CD8-positive, alpha-beta memory T cell (primary cell): ENCODE measurements around the gene MYRIP. TPM values are rescaled to one million over a fixed set of nuclear protein-coding genes. Genes with fewer than 3 reads are reported as not detected.
"Not testable (repeated sequence)": the region's sequence is repeated elsewhere in the genome, so short reads cannot be mapped to it uniquely, and the experiment has no call there.

ENCODE experiments used
- CTCF ChIA-PET: fragments of 350-600 bp; sonication (Branson Sonifier 250); formaldehyde crosslinking; loops from one replicate; lab custom pipeline; 2021; ENCODE audit warnings: antibody characterized with exemption; lab: Charles Lee
- POLR2A ChIA-PET: fragments of 350-600 bp; sonication (Branson Sonifier 250); formaldehyde crosslinking; loops from one replicate; lab custom pipeline; 2021; ENCODE audit warnings: antibody characterized with exemption; lab: Charles Lee
- DNase-seq, 5 donors: peaks; one replicate each; pipeline versions ENCODE4 v3.0.0 to v3.0.0-alpha.2; 2020 to 2022; ENCODE audit warnings: mixed read lengths in 1 of 5
- H3K27ac ChIP-seq: one replicate; pipeline ENCODE4 v1.7.0; 2013; ENCODE audit warnings: low read depth, mild to moderate bottlenecking, low read length, moderate library complexity
- H3K27me3 ChIP-seq: 2 replicates; pipeline ENCODE4 v1.7.0; 2013; ENCODE audit warnings: low read length, mild to moderate bottlenecking; ENCODE audit not compliant: insufficient read depth, poor library complexity, severe bottlenecking
- H3K36me3 ChIP-seq: 2 replicates; pipeline ENCODE4 v1.7.0; 2013; ENCODE audit warnings: mild to moderate bottlenecking, low read length, moderate library complexity; ENCODE audit not compliant: insufficient read depth
- H3K4me1 ChIP-seq: 2 replicates; pipeline ENCODE4 v1.7.0; 2013; ENCODE audit warnings: mild to moderate bottlenecking, low read length, moderate library complexity; ENCODE audit not compliant: insufficient read depth
- H3K4me3 ChIP-seq: 2 replicates; pipeline ENCODE4 v1.7.0; 2013; ENCODE audit warnings: mild to moderate bottlenecking, low read length
- H3K9me3 ChIP-seq: 2 replicates; pipeline ENCODE4 v1.7.0; 2013; ENCODE audit warnings: mild to moderate bottlenecking, low read length
- H3K27ac Mint-ChIP-seq, 8 donors: one replicate each; pipeline ENCODE4 v1.8.0; 2020 to 2021; ENCODE audit warnings: mixed read lengths in 8 of 8, mild to moderate bottlenecking in 6 of 8, inconsistent platforms in 3 of 8, moderate library complexity in 3 of 8
- H3K27me3 Mint-ChIP-seq, 2 donors: one replicate each; pipeline ENCODE4 v1.8.0; 2020 to 2021; ENCODE audit warnings: mixed read lengths in 2 of 2, mild to moderate bottlenecking in 1 of 2, moderate library complexity in 1 of 2
- H3K36me3 Mint-ChIP-seq, 3 donors: one replicate each; pipeline ENCODE4 v1.8.0; 2020 to 2021; ENCODE audit warnings: mixed read lengths in 3 of 3, inconsistent platforms in 1 of 3, mild to moderate bottlenecking in 1 of 3
- H3K4me1 Mint-ChIP-seq, 3 donors: one replicate each; pipeline ENCODE4 v1.8.0; 2020 to 2021; ENCODE audit warnings: mixed read lengths in 3 of 3, inconsistent platforms in 1 of 3, mild to moderate bottlenecking in 1 of 3
- H3K4me3 Mint-ChIP-seq, 7 donors: one replicate each; pipeline ENCODE4 v1.8.0; 2020 to 2021; ENCODE audit warnings: mixed read lengths in 7 of 7, mild to moderate bottlenecking in 6 of 7, moderate library complexity in 4 of 7, inconsistent platforms in 2 of 7
- H3K9me3 Mint-ChIP-seq, 5 donors: one replicate each; pipeline ENCODE4 v1.8.0; 2020 to 2022; ENCODE audit warnings: mixed read lengths in 5 of 5, mild to moderate bottlenecking in 3 of 5, moderate library complexity in 2 of 5, inconsistent platforms in 1 of 5
- polyA plus RNA-seq: library from polyadenylated mRNA; unstranded; fragments of 300-500 nt; fragmentation: Illumina TruSeq; gene quantifications from one replicate; pipeline ENCODE4 v1.2.3, GENCODE V29; 2021
- total RNA-seq, 2 experiments: library from RNA; stranded (reverse); gene quantifications; one replicate each; pipeline ENCODE4 v1.2.3, GENCODE V29; 2021

MYRIP gene
- total and polyA plus RNA-seq, 3 experiments from 2014 or later = not detected

GRCh38 chr3:40133886-40134575 lies 324.6 kb downstream of the MYRIP start:
- H3K9me3 ChIP-seq, H3K27ac ChIP-seq, H3K27me3 Mint-ChIP-seq, H3K4me1 ChIP-seq, DNase-seq, H3K4me3 ChIP-seq, H3K4me3 Mint-ChIP-seq, H3K36me3 ChIP-seq, H3K36me3 Mint-ChIP-seq, H3K9me3 Mint-ChIP-seq, H3K27ac Mint-ChIP-seq, H3K27me3 ChIP-seq, H3K4me1 Mint-ChIP-seq, POLR2A ChIA-PET, CTCF ChIA-PET: not testable (repeated sequence)

DNA sequence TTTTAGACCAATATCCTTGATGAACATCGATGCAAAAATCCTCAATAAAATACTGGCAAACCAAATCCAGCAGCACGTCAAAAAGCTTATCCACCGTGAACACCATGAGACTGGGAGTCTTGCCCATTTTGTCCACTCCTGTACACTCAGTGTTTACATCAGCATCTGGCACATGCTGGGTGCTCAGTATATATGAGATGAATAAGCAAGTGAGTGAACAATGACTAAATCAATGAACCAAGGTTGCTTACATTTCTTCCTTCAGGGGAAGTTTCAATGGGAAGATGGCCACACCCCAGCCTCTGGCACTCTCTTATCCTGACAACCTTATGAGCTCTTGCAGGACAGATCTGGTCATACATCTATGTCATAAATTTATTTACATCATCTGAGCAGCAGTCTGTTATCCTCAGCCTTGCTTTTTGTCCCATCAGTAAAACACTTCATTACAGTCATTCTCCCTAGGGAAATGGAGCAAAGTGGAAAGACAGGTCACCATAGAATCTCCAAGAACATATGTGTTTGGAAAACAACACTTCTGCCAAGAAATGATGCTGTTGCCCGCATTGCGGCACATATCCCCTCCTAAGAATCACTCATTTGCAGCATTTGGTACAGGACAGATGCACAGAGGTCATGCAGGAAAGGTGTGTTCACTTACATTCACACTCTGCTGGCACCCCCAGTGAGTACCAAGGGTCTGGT lies 328.3 kb downstream of the MYRIP start:
- no peaks in the 10 kb centered on the region for H3K9me3 ChIP-seq
- no peak overlapping the region for H3K4me3 Mint-ChIP-seq
- no peaks in the 10 kb centered on the region for H3K4me1 ChIP-seq
- POLR2A ChIA-PET = no interaction called here
- no peaks in the 10 kb centered on the region for H3K4me1 Mint-ChIP-seq
- no peaks in the 10 kb centered on the region for H3K36me3 ChIP-seq
- no peaks in the 10 kb centered on the region for H3K27me3 ChIP-seq
- DNase-seq = no peak
- peaks cover 0 to 4% (median 3%) of the 10 kb centered on the region in 3 donors for H3K36me3 Mint-ChIP-seq
- H3K27me3 Mint-ChIP-seq = peaks cover 2 to 8% of the 10 kb centered on the region in 2 donors
- CTCF ChIA-PET = no interaction called here
- H3K27ac Mint-ChIP-seq = no peak overlapping the region
- H3K9me3 Mint-ChIP-seq = peaks cover 0 to 9% (median 3%) of the 10 kb centered on the region in 5 donors
- no peak overlapping the region for H3K27ac ChIP-seq
- H3K4me3 ChIP-seq = no peak overlapping the region

- Mint-ChIP-seq H3K36me3 (peaks cover 0 to 1% (median 0%) of the 10 kb centered on the region in 3 donors), H3K27me3 (peaks cover 7 to 12% of the 10 kb centered on the region in 2 donors), H3K27ac (no peak overlapping the region), H3K4me3 (no peak overlapping the region), H3K9me3 (peaks cover 0 to 4% (median 2%) of the 10 kb centered on the region in 5 donors), H3K4me1 (no peaks in the 10 kb centered on the region)
- Histone ChIP-seq H3K4me3 (no peak overlapping the region), H3K27me3 (no peaks in the 10 kb centered on the region), H3K36me3 (no peaks in the 10 kb centered on the region), H3K27ac (no peak overlapping the region), H3K9me3 (no peaks in the 10 kb centered on the region), H3K4me1 (no peaks in the 10 kb centered on the region)
- ChIA-PET POLR2A (no interaction called here), CTCF (no interaction called here)
- no peak for DNase-seq
Observed at GRCh38 chr3:40143283-40144090, 334.1 kb downstream of the MYRIP start.

DNA sequence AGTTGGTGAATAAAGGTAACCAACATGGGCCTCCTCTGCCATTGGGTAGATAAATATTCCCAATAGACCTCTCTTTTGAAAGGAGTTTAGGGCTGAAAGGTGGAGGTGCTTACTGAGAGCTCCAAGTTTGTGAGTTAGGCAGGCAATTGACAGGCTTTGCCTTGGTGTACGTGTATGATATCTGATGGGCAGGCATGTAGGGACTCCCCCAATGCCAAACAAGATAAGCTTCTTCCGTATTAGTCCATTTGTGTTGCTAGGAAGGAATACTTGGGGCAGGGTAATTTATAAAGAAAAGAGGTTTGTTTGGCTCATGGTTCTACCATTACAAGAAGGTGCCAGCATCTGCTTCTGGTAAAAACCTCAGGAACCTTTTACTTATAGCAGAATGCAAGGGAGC lies 339.4 kb downstream of the MYRIP start:
- H3K27me3 Mint-ChIP-seq = peaks cover 7 to 17% of the 10 kb centered on the region in 2 donors
- no peaks in the 10 kb centered on the region for H3K36me3 ChIP-seq
- H3K4me3 Mint-ChIP-seq = no peak overlapping the region
- H3K36me3 Mint-ChIP-seq = peaks cover 0 to 5% (median 0%) of the 10 kb centered on the region in 3 donors
- no peak overlapping the region for H3K4me3 ChIP-seq
- H3K4me1 Mint-ChIP-seq = no peaks in the 10 kb centered on the region
- CTCF ChIA-PET = interaction anchor here (1.1 kb wide), 1 partner anchor 9 kb away, joined by 3 read pairs; no protein-coding TSS in a partner anchor
- POLR2A ChIA-PET = no interaction called here
- H3K4me1 ChIP-seq = no peaks in the 10 kb centered on the region
- no peak overlapping the region for H3K27ac ChIP-seq
- H3K27ac Mint-ChIP-seq = no peak overlapping the region
- no peaks in the 10 kb centered on the region for H3K9me3 ChIP-seq
- H3K9me3 Mint-ChIP-seq = peaks cover 0 to 4% (median 0%) of the 10 kb centered on the region in 5 donors
- H3K27me3 ChIP-seq = no peaks in the 10 kb centered on the region
- no peak for DNase-seq

- Histone ChIP-seq H3K4me1 (no peaks in the 10 kb centered on the region), H3K36me3 (no peaks in the 10 kb centered on the region), H3K27me3 (no peaks in the 10 kb centered on the region), H3K4me3 (no peak overlapping the region), H3K27ac (no peak overlapping the region), H3K9me3 (no peaks in the 10 kb centered on the region)
- ChIA-PET CTCF (no interaction called here), POLR2A (no interaction called here)
- no peaks in the 10 kb centered on the region for H3K4me1 Mint-ChIP-seq
- H3K9me3 Mint-ChIP-seq = peaks cover 0 to 4% (median 0%) of the 10 kb centered on the region in 5 donors
- H3K27ac Mint-ChIP-seq = no peak overlapping the region
- H3K27me3 Mint-ChIP-seq = peaks cover 4 to 11% of the 10 kb centered on the region in 2 donors
- no peak overlapping the region for H3K4me3 Mint-ChIP-seq
- no peak for DNase-seq
- H3K36me3 Mint-ChIP-seq = peaks cover 0 to 5% (median 0%) of the 10 kb centered on the region in 3 donors
Observed at GRCh38 chr3:40152482-40153133, 343.2 kb downstream of the MYRIP start.

- ChIA-PET POLR2A (no interaction called here), CTCF (no interaction called here)
- Histone ChIP-seq H3K4me1 (no peaks in the 10 kb centered on the region), H3K4me3 (no peak overlapping the region), H3K9me3 (no peaks in the 10 kb centered on the region), H3K27me3 (no peaks in the 10 kb centered on the region), H3K27ac (no peak overlapping the region), H3K36me3 (no peaks in the 10 kb centered on the region)
- no peak overlapping the region for H3K4me3 Mint-ChIP-seq
- H3K27ac Mint-ChIP-seq = no peak overlapping the region
- no peak for DNase-seq
- H3K4me1 Mint-ChIP-seq = no peaks in the 10 kb centered on the region
- H3K27me3 Mint-ChIP-seq = peaks cover 2 to 9% of the 10 kb centered on the region in 2 donors
- H3K9me3 Mint-ChIP-seq = peaks cover 0 to 19% (median 12%) of the 10 kb centered on the region in 5 donors
- H3K36me3 Mint-ChIP-seq = peaks cover 0 to 7% (median 0%) of the 10 kb centered on the region in 3 donors
Observed at GRCh38 chr3:40160933-40161332, 351.5 kb downstream of the MYRIP start.

DNA sequence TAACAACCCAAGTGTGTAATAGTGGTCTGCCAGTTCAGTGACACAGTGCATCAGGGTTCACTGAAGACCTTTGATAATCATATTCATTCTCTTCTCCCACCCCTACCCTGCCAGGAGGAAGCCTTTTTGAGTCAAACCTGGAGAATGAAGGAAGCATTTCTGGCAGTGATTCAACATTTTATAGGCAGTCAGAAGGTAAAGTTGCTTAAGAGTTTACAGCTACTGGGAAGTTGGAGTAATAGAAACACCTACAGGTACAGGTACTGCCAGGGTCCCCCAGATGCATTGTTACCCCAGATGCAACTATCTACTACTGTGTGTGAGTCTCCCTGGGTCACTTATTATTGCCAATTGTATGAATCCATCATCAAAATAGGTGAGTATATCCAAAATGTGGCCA lies 353.2 kb downstream of the MYRIP start:
- Mint-ChIP-seq H3K27ac (no peak overlapping the region), H3K4me1 (no peaks in the 10 kb centered on the region), H3K4me3 (no peak overlapping the region), H3K9me3 (peaks cover 0 to 19% (median 12%) of the 10 kb centered on the region in 5 donors), H3K36me3 (peaks cover 0 to 7% (median 0%) of the 10 kb centered on the region in 3 donors), H3K27me3 (peaks cover 7 to 9% of the 10 kb centered on the region in 2 donors)
- DNase-seq = no peak
- Histone ChIP-seq H3K9me3 (no peaks in the 10 kb centered on the region), H3K27me3 (no peaks in the 10 kb centered on the region), H3K27ac (no peak overlapping the region), H3K4me3 (no peak overlapping the region), H3K4me1 (no peaks in the 10 kb centered on the region), H3K36me3 (no peaks in the 10 kb centered on the region)
- CTCF ChIA-PET = no interaction called here
- POLR2A ChIA-PET = no interaction called here
